HEK293 (cell line): Measurements from ENCODE around the gene COPS3.

Source experiments
- CTCF ChIA-PET: fragments of 350-600 bp; formaldehyde crosslinking; extraction: SDS; loops from one replicate; lab custom pipeline; 2021; ENCODE audit warnings: antibody characterized with exemption; lab: Yijun Ruan, JAX
- POLR2A ChIA-PET: fragments of 300-600 bp; formaldehyde crosslinking; extraction: SDS; loops from one replicate; lab custom pipeline; 2020; ENCODE audit warnings: antibody characterized with exemption, inconsistent platforms; lab: Yijun Ruan, JAX
- H3K27ac ChIP-seq: fragments of 200-500 bp; sonication (Bioruptor generic); 2 replicates; pipeline ENCODE4 v1.5.1; 2014; ENCODE audit warnings: low read depth, low read length, control low read depth, inconsistent platforms; ENCODE audit errors: extremely low read depth
- H3K36me3 ChIP-seq, 2 experiments: fragments of 200-500 bp in 1 of 2; sonication (Bioruptor generic) in 1 of 2; 1 replicate in 1 of 2; 2 replicates in 1 of 2; pipeline ENCODE4 v1.5.1; 2014 to 2017; ENCODE audit warnings: inconsistent platforms in 2 of 2, low read length in 2 of 2; ENCODE audit not compliant: control insufficient read depth in 2 of 2, insufficient read depth in 1 of 2
- H3K4me1 ChIP-seq: fragments of 200-500 bp; sonication (Bioruptor generic); 2 replicates; pipeline ENCODE4 v1.5.1; 2014; ENCODE audit warnings: mild to moderate bottlenecking, low read length, inconsistent platforms; ENCODE audit not compliant: control insufficient read depth, insufficient read depth
- H3K4me3 ChIP-seq: 2 replicates; pipeline ENCODE4 v1.5.1; 2011; ENCODE audit warnings: low read depth, mild to moderate bottlenecking, control low read depth, low read length, moderate library complexity
- H3K9me3 ChIP-seq: fragments of 200-500 bp; sonication (Bioruptor generic); 2 replicates; pipeline ENCODE4 v1.5.1; 2014; ENCODE audit warnings: low read depth, low read length, inconsistent platforms; ENCODE audit not compliant: control insufficient read depth, insufficient read depth
- GLIS1 ChIP-seq: fragments of 450-650 bp; formaldehyde crosslinking; IDR thresholded peaks from 2 replicates; pipeline ENCODE4 v1.5.1; 2016; ENCODE audit warnings: missing biosample characterization, missing genetic modification characterization
- PRDM6 ChIP-seq: fragments of 450-650 bp; formaldehyde crosslinking; IDR thresholded peaks from 2 replicates; pipeline ENCODE4 v1.5.1; 2017; ENCODE audit warnings: missing biosample characterization, missing genetic modification characterization
- TSHZ1 ChIP-seq: fragments of 450-650 bp; formaldehyde crosslinking; IDR thresholded peaks from 2 replicates; pipeline ENCODE4 v1.5.1; 2016; ENCODE audit warnings: missing biosample characterization, missing genetic modification characterization, borderline replicate concordance
- ZIC2 ChIP-seq: fragments of 450-650 bp; formaldehyde crosslinking; IDR thresholded peaks from 2 replicates; pipeline ENCODE4 v1.5.1; 2016; ENCODE audit warnings: missing biosample characterization, missing genetic modification characterization
- ZNF214 ChIP-seq: fragments of 450-650 bp; formaldehyde crosslinking; IDR thresholded peaks from 2 replicates; pipeline ENCODE4 v1.5.1; 2017; ENCODE audit warnings: missing biosample characterization, mild to moderate bottlenecking, missing genetic modification characterization, borderline replicate concordance
- ZNF239 ChIP-seq: fragments of 450-650 bp; formaldehyde crosslinking; IDR thresholded peaks from 2 replicates; pipeline ENCODE4 v1.5.1; 2016; ENCODE audit warnings: missing biosample characterization, missing genetic modification characterization
- ZNF24 ChIP-seq: fragments of 450-650 bp; formaldehyde crosslinking; IDR thresholded peaks from 2 replicates; pipeline ENCODE4 v1.5.1; 2016; ENCODE audit warnings: missing biosample characterization, missing genetic modification characterization
- ZNF266 ChIP-seq: fragments of 450-650 bp; formaldehyde crosslinking; IDR thresholded peaks from 2 replicates; pipeline ENCODE4 v1.5.1; 2016; ENCODE audit warnings: missing biosample characterization, missing genetic modification characterization, low read depth
- ZNF366 ChIP-seq: fragments of 450-650 bp; formaldehyde crosslinking; conservative IDR thresholded peaks from 2 replicates; pipeline ENCODE4 v1.5.1; 2016; ENCODE audit warnings: missing biosample characterization, missing genetic modification characterization
- ZNF548 ChIP-seq: fragments of 450-650 bp; formaldehyde crosslinking; IDR thresholded peaks from 2 replicates; pipeline ENCODE4 v1.5.1; 2016; ENCODE audit warnings: missing biosample characterization, missing genetic modification characterization
- ZNF658 ChIP-seq: fragments of 450-650 bp; formaldehyde crosslinking; IDR thresholded peaks from 2 replicates; pipeline ENCODE4; 2016; ENCODE audit warnings: missing biosample characterization, missing genetic modification characterization
- ZNF768 ChIP-seq: fragments of 450-650 bp; formaldehyde crosslinking; IDR thresholded peaks from 2 replicates; pipeline ENCODE4 v1.5.1; 2018; ENCODE audit warnings: missing biosample characterization, mild to moderate bottlenecking, missing genetic modification characterization
- TF ChIP-seq, protein P1 (sequence below): fragments of 450-650 bp; formaldehyde crosslinking; IDR thresholded peaks from 2 replicates; pipeline ENCODE4 v1.5.1; 2016; ENCODE audit warnings: missing biosample characterization, missing genetic modification characterization
- TF ChIP-seq, protein P2 (sequence below): fragments of 450-650 bp; formaldehyde crosslinking; IDR thresholded peaks from 2 replicates; pipeline ENCODE4 v1.5.1; 2016; ENCODE audit warnings: missing biosample characterization, missing genetic modification characterization
- TF ChIP-seq, protein P3 (sequence below): fragments of 450-650 bp; formaldehyde crosslinking; IDR thresholded peaks from 2 replicates; pipeline ENCODE4 v1.5.1; 2016; ENCODE audit warnings: missing biosample characterization, missing genetic modification characterization

COPS3 gene

GRCh38 chr17:17228521-17229279 lies 52.3 kb downstream of the COPS3 start:
- peaks cover 52 to 91% of the 10 kb centered on the region in 2 experiments for H3K36me3 ChIP-seq
- H3K4me1 ChIP-seq: no peaks in the 10 kb centered on the region
- ChIA-PET CTCF (interaction anchor here (0.6 kb wide), 2 partner anchors 42 to 85 kb away, joined by 3 to 4 read pairs; no protein-coding TSS in a partner anchor), POLR2A (no interaction called here)
- no peak overlapping the region for H3K4me3 ChIP-seq
- no peaks in the 10 kb centered on the region for H3K9me3 ChIP-seq
- TF ChIP-seq ZNF366 (tag by site-specific recombination): no peak
- TF ChIP-seq ZNF214 (tag by site-specific recombination): no peak
- no peak for TF ChIP-seq ZNF266 (tag by site-specific recombination)
- no peak for TF ChIP-seq ZNF768 (tag by site-specific recombination)
- no peak for TF ChIP-seq ZNF24 (tag by site-specific recombination)
- peak; percentile 33; the same call in 1 of the 2 replicates for TF ChIP-seq ZIC2
- no peak for TF ChIP-seq ZNF239
- TF ChIP-seq ZNF548 (tag by site-specific recombination): no peak
- TF ChIP-seq GLIS1 (tag by site-specific recombination): peak; percentile 29; the same call in 1 of the 2 replicates
- TF ChIP-seq, protein P1, sequence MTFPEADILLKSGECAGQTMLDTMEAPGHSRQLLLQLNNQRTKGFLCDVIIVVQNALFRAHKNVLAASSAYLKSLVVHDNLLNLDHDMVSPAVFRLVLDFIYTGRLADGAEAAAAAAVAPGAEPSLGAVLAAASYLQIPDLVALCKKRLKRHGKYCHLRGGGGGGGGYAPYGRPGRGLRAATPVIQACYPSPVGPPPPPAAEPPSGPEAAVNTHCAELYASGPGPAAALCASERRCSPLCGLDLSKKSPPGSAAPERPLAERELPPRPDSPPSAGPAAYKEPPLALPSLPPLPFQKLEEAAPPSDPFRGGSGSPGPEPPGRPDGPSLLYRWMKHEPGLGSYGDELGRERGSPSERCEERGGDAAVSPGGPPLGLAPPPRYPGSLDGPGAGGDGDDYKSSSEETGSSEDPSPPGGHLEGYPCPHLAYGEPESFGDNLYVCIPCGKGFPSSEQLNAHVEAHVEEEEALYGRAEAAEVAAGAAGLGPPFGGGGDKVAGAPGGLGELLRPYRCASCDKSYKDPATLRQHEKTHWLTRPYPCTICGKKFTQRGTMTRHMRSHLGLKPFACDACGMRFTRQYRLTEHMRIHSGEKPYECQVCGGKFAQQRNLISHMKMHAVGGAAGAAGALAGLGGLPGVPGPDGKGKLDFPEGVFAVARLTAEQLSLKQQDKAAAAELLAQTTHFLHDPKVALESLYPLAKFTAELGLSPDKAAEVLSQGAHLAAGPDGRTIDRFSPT (tag by site-specific recombination): no peak
- TF ChIP-seq, protein P2, sequence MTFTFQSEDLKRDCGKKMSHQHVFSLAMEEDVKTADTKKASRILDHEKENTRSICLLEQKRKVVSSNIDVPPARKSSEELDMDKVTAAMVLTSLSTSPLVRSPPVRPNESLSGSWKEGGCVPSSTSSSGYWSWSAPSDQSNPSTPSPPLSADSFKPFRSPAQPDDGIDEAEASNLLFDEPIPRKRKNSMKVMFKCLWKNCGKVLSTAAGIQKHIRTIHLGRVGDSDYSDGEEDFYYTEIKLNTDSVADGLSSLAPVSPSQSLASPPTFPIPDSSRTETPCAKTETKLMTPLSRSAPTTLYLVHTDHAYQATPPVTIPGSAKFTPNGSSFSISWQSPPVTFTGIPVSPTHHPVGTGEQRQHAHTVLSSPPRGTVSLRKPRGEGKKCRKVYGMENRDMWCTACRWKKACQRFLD (tag by site-specific recombination): no peak
- TF ChIP-seq ZNF658 (tag by site-specific recombination): no peak
- no peak for TF ChIP-seq PRDM6 (tag by site-specific recombination)
- H3K27ac ChIP-seq: no peak overlapping the region

GRCh38 chr17:17227608-17228520 lies 53.2 kb downstream of the COPS3 start:
- POLR2A ChIA-PET: interaction anchor here (0.6 kb wide), 1 partner anchor 843 kb away, joined by 4 read pairs; no protein-coding TSS in a partner anchor

More at GRCh38 chr17:17227608-17228520, 53.2 kb downstream of the COPS3 start:
- CTCF ChIA-PET: interaction anchor here (0.6 to 1.1 kb wide), 2 partner anchors 40 to 86 kb away, joined by 3 to 4 read pairs; no protein-coding TSS in a partner anchor
- Histone ChIP-seq H3K4me3 (no peak overlapping the region), H3K36me3 (peaks cover 53 to 100% of the 10 kb centered on the region in 2 experiments), H3K9me3 (no peaks in the 10 kb centered on the region), H3K4me1 (no peaks in the 10 kb centered on the region), H3K27ac (no peak overlapping the region)
- TF ChIP-seq, protein P3, sequence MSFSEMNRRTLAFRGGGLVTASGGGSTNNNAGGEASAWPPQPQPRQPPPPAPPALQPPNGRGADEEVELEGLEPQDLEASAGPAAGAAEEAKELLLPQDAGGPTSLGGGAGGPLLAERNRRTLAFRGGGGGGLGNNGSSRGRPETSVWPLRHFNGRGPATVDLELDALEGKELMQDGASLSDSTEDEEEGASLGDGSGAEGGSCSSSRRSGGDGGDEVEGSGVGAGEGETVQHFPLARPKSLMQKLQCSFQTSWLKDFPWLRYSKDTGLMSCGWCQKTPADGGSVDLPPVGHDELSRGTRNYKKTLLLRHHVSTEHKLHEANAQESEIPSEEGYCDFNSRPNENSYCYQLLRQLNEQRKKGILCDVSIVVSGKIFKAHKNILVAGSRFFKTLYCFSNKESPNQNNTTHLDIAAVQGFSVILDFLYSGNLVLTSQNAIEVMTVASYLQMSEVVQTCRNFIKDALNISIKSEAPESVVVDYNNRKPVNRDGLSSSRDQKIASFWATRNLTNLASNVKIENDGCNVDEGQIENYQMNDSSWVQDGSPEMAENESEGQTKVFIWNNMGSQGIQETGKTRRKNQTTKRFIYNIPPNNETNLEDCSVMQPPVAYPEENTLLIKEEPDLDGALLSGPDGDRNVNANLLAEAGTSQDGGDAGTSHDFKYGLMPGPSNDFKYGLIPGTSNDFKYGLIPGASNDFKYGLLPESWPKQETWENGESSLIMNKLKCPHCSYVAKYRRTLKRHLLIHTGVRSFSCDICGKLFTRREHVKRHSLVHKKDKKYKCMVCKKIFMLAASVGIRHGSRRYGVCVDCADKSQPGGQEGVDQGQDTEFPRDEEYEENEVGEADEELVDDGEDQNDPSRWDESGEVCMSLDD (tag by site-specific recombination): no peak
- no peak for TF ChIP-seq TSHZ1 (tag by site-specific recombination)
